ENCODE measurements around the gene TMEM100.

Gene TMEM100

DNA sequence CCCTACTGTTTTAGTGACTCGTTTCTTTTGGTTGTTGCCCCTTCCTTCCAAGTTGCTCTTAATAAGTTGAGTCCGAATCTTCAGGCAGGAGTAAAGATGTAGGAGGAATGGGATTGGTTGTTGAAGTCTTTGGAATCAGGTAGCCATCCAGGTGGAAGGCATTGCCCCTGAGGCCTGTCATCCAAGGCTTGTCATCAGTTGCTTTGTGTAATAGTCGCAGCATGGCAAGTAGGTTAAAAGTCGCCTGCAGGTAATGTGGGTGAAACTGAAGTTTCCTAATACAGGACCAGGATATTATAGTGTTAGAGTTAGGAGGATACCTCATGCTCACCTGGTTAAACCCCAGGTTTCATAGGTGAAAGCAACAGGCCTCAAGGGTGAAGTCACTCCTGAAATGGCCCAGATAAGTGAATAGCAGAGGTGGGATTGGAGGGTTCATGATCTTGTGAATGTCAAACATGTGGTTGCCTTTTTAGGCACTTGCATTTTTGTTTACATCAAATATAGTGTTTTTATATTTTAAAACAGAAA is 29.1 kb upstream of the TMEM100 start:
- TF ChIP-seq GATA3 (IDR thresholded peaks at IDR 0.05; ENCODE audit: low read depth, low read length) (no peak), GATA2 (IDR thresholded peaks at IDR 0.05; ENCODE audit: low read depth, low read length) (no peak)

DNA sequence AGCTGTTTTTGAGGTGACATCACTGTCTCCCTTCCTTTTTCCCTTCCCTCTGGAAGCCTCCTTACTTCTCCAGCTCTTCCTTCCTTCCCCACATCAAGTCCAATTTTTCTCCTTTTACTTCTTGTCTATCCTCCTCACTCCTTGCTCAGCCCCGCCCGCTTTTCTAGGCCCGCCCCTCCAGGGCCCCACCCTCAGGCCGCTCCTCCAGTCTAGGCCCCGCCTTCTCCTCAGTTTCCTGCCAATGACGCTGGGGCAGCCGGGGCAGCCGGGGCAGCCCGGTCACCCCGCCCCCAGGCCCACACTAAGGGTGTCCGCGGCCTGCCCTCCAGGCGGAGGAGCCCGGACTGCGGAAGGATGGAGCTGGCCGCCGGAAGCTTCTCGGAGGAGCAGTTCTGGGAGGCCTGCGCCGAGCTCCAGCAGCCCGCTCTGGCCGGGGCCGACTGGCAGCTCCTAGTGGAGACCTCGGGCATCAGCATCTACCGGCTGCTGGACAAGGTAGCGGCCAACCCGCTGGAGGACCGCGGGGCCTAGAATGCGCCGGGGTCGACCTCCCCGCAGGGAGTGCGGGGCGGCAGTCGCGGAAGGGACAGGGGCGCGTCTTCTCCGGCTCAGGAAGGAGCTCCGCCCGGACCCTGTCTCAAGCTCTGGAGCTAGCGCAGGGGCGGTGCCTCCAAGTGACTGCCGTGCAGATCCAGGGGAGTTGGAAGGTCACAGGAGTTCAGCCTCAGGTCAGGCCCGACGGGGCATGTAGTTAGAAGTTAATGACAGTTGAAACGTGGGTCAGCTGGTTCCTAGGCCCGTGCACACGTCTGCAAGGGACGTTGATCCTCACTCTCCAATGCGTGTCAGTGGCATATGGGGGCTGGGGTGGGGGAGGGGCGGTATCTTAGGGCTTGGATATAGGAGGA is 28.3 kb upstream of the TMEM100 start, which contains the start of gene PCTP:
PCTP (plus strand) TSS at position 302 of the 908 bp plus-strand sequence; CDS start at position 355, 53 bp downstream.
- TF ChIP-seq GATA3 (IDR thresholded peaks at IDR 0.05; ENCODE audit: low read depth, low read length), result no peak
- peak; percentile 28; the same call in 1 of the 2 replicates for TF ChIP-seq GATA2 (IDR thresholded peaks at IDR 0.05; ENCODE audit: low read depth, low read length)

DNA sequence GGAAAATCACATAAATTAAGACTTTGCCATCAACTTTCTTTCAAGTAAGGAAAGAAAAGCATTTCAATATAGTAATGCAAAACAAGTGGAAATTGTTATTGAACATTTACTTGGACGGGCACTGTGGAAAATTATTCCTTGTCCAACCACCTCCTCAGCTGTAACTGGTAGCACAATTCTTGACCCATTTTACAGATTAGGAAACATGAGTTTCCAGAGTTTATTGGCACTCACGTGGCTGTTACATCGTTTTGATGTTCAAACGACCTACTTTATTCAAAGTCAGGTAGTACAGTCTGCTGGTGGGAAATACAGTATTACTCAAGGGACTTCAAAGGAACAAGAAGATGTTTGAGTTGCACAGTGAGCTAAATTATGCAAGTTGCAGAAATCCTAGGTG is 27.3 kb upstream of the TMEM100 start:
- TF ChIP-seq GATA2 (IDR thresholded peaks at IDR 0.05; ENCODE audit: low read depth, low read length) (no peak), GATA3 (IDR thresholded peaks at IDR 0.05; ENCODE audit: low read depth, low read length) (no peak)

DNA sequence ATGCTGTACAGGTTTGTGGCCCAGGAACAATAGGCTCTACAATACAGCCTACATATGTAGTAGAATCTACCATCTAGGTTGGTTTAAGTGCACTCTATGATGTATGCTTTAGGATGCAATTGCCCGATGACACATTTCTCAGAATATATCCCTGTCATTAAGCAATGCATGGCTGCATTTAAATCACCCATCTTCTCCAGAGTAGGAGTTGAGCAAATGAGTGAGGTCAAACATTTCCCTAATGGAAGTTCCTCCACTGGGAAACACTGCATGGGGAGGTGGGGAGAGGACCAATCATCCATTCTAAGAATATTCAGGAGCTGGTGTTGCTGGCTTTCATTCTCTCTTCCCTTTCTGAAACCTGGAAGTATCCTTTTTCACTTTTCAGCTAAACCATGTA is 26.2 kb upstream of the TMEM100 start:
- no peak for TF ChIP-seq GATA3 (IDR thresholded peaks at IDR 0.05; ENCODE audit: low read depth, low read length)
- no peak for TF ChIP-seq GATA2 (IDR thresholded peaks at IDR 0.05; ENCODE audit: low read depth, low read length)

DNA sequence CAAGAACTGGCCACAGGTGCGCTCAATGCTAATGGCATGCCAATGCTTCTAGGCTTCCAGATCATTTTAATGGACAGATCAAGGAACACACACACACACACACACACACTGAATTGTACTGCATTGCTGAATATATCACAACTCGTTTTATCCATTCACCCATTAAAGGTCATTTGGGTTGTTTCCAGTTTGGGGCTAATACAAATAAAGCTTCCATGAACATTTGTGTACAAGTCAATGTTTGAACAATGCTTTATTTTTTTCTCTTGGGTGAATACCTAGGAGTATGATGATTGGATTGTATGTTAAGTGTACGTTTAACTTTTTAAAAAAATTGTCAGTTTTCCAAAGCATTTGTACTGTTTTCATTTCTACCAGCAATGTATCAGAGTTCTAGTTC is 24.5 kb upstream of the TMEM100 start:
- no peak for TF ChIP-seq GATA2 (IDR thresholded peaks at IDR 0.05; ENCODE audit: low read depth, low read length)
- no peak for TF ChIP-seq GATA3 (IDR thresholded peaks at IDR 0.05; ENCODE audit: low read depth, low read length)

DNA sequence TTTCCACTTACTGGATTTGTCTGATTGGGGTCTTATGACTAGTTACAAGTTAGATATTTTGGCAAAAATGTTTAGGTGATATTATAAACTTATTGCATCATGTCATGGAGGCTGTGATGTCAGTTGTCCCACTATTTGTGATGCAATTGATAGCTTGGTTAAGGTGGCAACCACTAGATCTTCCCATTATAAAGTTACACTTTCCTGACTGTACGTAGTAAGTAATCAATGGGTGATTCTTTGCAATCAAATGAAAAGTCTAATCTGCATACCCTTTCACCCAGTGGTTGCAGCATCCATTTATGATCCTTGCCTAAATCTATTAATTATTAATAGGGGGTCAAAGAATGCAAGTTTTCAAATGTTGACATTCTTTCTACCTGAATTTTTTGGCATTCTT is 23.8 kb upstream of the TMEM100 start:
- TF ChIP-seq GATA2 (IDR thresholded peaks at IDR 0.05; ENCODE audit: low read depth, low read length) (no peak), GATA3 (IDR thresholded peaks at IDR 0.05; ENCODE audit: low read depth, low read length) (no peak)

DNA sequence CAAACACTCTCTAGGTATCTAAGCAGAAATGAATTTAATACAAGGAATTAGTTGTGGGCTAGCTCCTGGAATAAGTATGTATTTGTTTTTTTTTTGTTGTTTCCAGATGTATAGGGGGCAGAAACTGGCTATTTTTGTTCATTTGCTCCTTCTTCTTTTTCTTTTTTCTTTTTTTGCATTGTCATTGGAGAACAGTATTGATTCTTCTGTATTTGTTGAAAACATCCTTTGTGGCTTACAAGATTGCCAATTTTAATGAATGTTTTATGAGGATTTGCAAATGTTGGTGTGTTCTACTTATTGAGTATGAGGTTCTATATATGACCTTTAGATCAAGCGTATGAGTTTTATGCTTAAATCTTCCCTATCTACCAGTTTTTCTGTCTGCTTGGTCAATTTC is 22.6 kb upstream of the TMEM100 start:
- TF ChIP-seq GATA2 (IDR thresholded peaks at IDR 0.05; ENCODE audit: low read depth, low read length) (no peak), GATA3 (IDR thresholded peaks at IDR 0.05; ENCODE audit: low read depth, low read length) (no peak)

DNA sequence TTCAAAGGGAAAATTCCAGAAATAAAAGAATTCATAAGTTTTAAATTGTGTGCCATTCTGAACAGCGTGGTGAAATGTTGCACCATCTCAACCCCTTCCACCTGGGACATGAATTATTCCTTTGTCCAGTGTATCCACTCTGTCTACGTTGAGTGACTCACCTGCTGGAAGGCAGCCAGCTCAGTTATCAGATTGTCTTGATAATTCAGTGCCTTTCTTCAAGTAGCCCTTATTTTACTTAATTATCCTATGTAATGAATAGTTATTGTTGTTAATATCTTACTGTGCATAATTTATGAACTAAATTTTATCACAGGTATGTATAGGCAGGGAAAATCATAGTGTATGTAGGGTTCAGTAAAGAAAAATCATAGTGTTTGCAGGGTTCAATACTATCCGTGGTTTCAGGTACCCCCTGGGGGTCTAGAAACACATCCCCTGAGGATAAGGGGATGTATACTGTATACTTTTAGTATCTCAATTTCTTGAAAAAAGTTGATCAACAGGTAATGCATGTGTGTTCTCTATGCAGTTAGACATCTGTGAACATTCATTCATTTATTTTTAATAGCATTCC is 20.5 kb upstream of the TMEM100 start:
- TF ChIP-seq GATA2 (IDR thresholded peaks at IDR 0.05; ENCODE audit: low read depth, low read length) (no peak), GATA3 (IDR thresholded peaks at IDR 0.05; ENCODE audit: low read depth, low read length) (no peak)

DNA sequence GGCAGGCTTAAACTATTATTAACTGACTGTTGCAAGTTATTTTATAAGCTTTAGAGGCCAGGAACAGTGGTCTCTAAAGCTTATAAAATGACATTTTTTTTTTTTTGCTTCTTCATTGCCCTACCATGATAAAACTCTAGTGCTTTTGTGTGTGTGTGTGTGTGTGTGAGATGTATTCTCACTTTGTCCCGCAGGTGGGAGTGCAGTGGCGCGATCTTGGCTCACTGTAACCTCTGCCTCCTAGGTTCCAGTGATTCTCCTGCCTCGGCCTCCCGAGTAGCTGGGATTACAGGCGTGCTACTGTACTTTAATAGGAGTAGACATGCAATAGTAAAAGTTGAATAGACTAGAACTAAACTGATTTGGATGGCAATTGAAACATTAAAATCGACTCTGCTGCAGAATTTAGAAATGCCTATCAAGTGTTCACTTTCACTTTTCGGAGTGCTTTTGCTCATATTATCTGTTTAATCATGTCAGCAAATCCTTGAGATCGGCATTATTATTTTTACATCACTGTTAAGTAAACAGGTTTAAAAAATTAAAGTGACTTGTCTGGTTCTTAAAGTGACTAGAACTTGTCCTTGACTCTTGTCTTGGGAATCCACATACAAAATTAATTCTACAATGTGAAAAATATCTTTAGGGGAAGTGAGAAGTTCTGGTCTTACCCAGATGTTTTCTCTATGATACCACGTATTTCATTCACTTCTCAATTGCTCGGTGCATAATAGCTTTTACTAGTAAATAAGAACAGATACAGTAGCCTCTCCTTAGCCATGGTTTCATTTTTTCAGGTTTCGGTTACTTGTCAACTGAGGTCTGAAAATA is 19.8 kb upstream of the TMEM100 start:
- TF ChIP-seq GATA3 (IDR thresholded peaks at IDR 0.05; ENCODE audit: low read depth, low read length) (no peak), GATA2 (IDR thresholded peaks at IDR 0.05; ENCODE audit: low read depth, low read length) (no peak)

DNA sequence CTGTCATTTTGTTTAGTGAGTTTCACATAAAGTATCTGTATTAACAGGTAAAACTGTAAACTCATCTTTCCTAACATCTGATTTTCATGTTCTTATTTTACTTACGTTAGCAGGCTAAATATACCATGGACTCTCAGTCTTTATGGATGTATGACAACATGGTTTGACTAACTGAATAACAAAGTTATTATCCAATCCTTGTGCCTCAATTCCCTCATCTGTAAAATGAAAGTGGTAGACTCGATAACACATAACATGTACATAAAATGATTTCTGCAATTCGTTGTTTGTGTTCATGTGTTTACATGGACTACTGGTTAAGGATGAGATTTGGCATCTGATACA is 18.7 kb upstream of the TMEM100 start:
- TF ChIP-seq GATA3 (IDR thresholded peaks at IDR 0.05; ENCODE audit: low read depth, low read length) (no peak), GATA2 (IDR thresholded peaks at IDR 0.05; ENCODE audit: low read depth, low read length) (no peak)

DNA sequence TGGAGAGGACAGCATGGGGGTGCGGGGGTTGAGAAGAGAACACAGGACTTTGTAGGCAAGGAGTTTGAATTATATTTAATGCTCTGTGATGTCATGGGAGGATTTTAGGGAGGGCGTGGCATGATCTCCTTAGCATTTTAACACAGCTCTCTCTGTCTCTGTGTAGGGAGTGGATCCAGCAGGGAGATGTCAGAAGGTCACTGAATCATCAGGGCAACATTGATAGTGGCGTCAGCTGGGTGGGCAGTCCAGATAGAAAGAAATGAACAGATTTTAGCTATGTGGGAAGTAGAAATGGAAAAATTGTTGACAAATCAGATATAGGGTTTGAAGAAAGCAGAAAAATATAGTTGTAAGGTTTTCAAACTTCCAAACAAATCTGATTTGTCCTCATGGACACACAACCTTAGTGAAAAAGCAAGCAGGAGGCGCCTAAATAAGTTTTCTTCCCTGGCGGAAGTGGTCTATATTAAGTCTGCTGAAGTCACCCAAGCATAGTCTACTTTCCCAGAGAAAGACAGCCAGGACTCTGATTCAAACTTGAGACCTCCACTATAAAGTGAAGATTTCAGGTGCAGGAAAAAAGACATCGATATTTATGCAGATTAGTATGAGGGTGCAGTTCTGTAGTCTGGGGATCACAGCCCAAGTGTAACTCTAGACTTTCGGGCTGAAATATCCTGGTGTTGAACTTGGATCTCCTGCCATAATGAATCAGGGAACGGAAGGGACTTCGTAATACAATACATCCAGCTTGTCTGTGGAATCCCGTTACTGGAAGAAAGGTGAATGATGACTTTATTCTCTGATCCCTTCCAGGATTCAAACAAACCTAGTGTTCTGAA is 18.1 kb upstream of the TMEM100 start:
- no peak for TF ChIP-seq GATA3 (IDR thresholded peaks at IDR 0.05; ENCODE audit: low read depth, low read length)
- no peak for TF ChIP-seq GATA2 (IDR thresholded peaks at IDR 0.05; ENCODE audit: low read depth, low read length)

DNA sequence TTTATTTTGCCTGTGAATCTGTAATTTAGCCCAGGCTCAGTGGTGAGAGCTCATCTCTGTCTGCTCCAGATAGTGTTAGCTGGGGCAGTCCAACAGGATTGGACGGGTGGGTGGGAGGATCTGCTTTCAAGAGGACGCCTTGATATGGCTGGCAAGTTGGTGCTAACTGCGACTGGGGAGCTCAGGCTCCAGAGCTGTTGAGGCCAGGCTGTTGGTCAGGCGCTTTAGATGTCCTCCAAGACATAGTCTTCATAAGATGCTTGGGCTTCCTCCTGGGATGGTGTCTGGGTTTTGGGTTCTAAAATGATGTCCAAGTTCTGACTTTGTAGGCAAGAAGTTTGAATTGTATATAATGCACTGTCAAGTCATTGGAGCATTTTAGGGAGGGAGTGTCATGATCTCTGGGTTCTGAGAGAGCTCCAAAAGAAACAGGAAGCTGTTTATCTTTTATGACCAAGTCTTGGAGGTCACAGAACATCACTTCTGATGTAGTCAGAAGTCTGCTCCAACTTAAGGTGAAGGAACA is 15.4 kb upstream of the TMEM100 start:
- no peak for TF ChIP-seq GATA2 (IDR thresholded peaks at IDR 0.05; ENCODE audit: low read depth, low read length)
- no peak for TF ChIP-seq GATA3 (IDR thresholded peaks at IDR 0.05; ENCODE audit: low read depth, low read length)

Measured in SH-SY5Y (cell line).